DOHH2 (cell line): Measurements from ENCODE around the gene VIL1.

Experiments
- H3F3A ChIP-seq: fragments of 200-600 bp; sonication (generic), shearing (Covaris generic); 2 replicates; pipeline ENCODE4 v1.6.0; 2016; ENCODE audit warnings: antibody characterized with exemption, mild to moderate bottlenecking; ENCODE audit not compliant: control insufficient read depth, insufficient read depth
- H3K27ac ChIP-seq: fragments of 200-600 bp; sonication (generic); 2 replicates; pipeline ENCODE4 v1.5.1; 2014; ENCODE audit warnings: low read depth, mild to moderate bottlenecking, low read length, moderate library complexity
- H3K27me3 ChIP-seq: fragments of 200-600 bp; sonication (generic); 2 replicates; pipeline ENCODE4 v1.6.1; 2014; ENCODE audit warnings: mild to moderate bottlenecking, low read length, mixed read lengths; ENCODE audit not compliant: control insufficient read depth
- H3K36me3 ChIP-seq: fragments of 200-600 bp; sonication (generic); 2 replicates; pipeline ENCODE4 v1.6.1; 2014; ENCODE audit warnings: mild to moderate bottlenecking, low read length, moderate library complexity, mixed read lengths; ENCODE audit not compliant: control insufficient read depth
- H3K4me1 ChIP-seq: fragments of 200-600 bp; sonication (generic); 2 replicates; pipeline ENCODE4 v1.6.1; 2014; ENCODE audit warnings: mild to moderate bottlenecking, low read length, mixed read lengths; ENCODE audit not compliant: control insufficient read depth
- H3K4me2 ChIP-seq: fragments of 200-600 bp; sonication (generic); 2 replicates; pipeline ENCODE4 v1.6.0; 2014; ENCODE audit warnings: mild to moderate bottlenecking, low read length, moderate library complexity
- H3K4me3 ChIP-seq: fragments of 200-600 bp; sonication (generic); 2 replicates; pipeline ENCODE4 v1.5.1; 2014; ENCODE audit warnings: mild to moderate bottlenecking, low read length, mixed read lengths
- H3K79me2 ChIP-seq: fragments of 200-600 bp; sonication (generic); 2 replicates; pipeline ENCODE4 v1.6.1; 2014; ENCODE audit warnings: mild to moderate bottlenecking, low read length, mixed read lengths; ENCODE audit not compliant: control insufficient read depth
- H3K9me2 ChIP-seq: fragments of 200-600 bp; sonication (generic); replicated peaks from 2 replicates; pipeline ENCODE4 v1.6.1; 2014; ENCODE audit warnings: mild to moderate bottlenecking, low read length, mixed read lengths; ENCODE audit not compliant: control insufficient read depth
- H3K9me3 ChIP-seq: fragments of 200-600 bp; sonication (generic); 2 replicates; pipeline ENCODE4 v1.6.1; 2014; ENCODE audit warnings: antibody characterized with exemption, low read length, mixed read lengths; ENCODE audit not compliant: control insufficient read depth, insufficient read depth
- H4K20me1 ChIP-seq: fragments of 200-600 bp; sonication (generic); 2 replicates; pipeline ENCODE4 v1.6.0; 2014; ENCODE audit warnings: low read depth, mild to moderate bottlenecking, antibody characterized with exemption, low read length, moderate library complexity; ENCODE audit not compliant: control insufficient read depth, insufficient read depth
- CTCF ChIP-seq: fragments of 200-600 bp; sonication (generic); IDR thresholded peaks from one replicate; pipeline ENCODE4 v1.5.1; 2014; ENCODE audit warnings: antibody characterized with exemption, mild to moderate bottlenecking, low read depth, low read length; ENCODE audit not compliant: poor library complexity, severe bottlenecking
- EZH2phosphoT487 ChIP-seq: fragments of 200-600 bp; sonication (generic); IDR thresholded peaks from 2 replicates; pipeline ENCODE4 v1.6.1; 2017; ENCODE audit warnings: borderline replicate concordance, mild to moderate bottlenecking, antibody characterized with exemption, low read length, moderate library complexity, mixed read lengths

The VIL1 gene

GRCh38 chr2:218400930-218401881 lies 17.7 kb upstream of the VIL1 start:
- Histone ChIP-seq H3K9me2 (no peaks in the 10 kb centered on the region), H3K4me2 (peak overlapping the region; percentile 78), H3F3A (peaks cover 15% of the 10 kb centered on the region), H3K4me3 (peak overlapping the region; percentile 81), H4K20me1 (no peaks in the 10 kb centered on the region), H3K9me3 (no peaks in the 10 kb centered on the region), H3K4me1 (peaks cover 82% of the 10 kb centered on the region), H3K27me3 (no peaks in the 10 kb centered on the region), H3K36me3 (peaks cover 49% of the 10 kb centered on the region), H3K27ac (peak overlapping the region; percentile 77; the same call in 1 of the 2 replicates), H3K79me2 (peaks cover 47% of the 10 kb centered on the region)
- TF ChIP-seq EZH2phosphoT487, result no peak
- TF ChIP-seq CTCF, result no peak

- no peaks in the 10 kb centered on the region for H3K9me2 ChIP-seq
- H3K79me2 ChIP-seq, result peaks cover 47% of the 10 kb centered on the region
- peaks cover 49% of the 10 kb centered on the region for H3K36me3 ChIP-seq
- TF ChIP-seq CTCF (no peak), EZH2phosphoT487 (no peak)
- no peaks in the 10 kb centered on the region for H3K27me3 ChIP-seq
- peak overlapping the region; percentile 81 for H3K4me3 ChIP-seq
- H3K9me3 ChIP-seq, result no peaks in the 10 kb centered on the region
- peaks cover 80% of the 10 kb centered on the region for H3K4me1 ChIP-seq
- peak overlapping the region; percentile 78 for H3K4me2 ChIP-seq
- H4K20me1 ChIP-seq, result no peaks in the 10 kb centered on the region
- peaks cover 9% of the 10 kb centered on the region for H3F3A ChIP-seq
- no peak overlapping the region for H3K27ac ChIP-seq
Measured at GRCh38 chr2:218401890-218402289, 17.0 kb upstream of the VIL1 start.

- no peak for TF ChIP-seq CTCF
- no peak for TF ChIP-seq EZH2phosphoT487
- peaks cover 3% of the 10 kb centered on the region for H3F3A ChIP-seq
- H3K9me2 ChIP-seq, result no peaks in the 10 kb centered on the region
- peaks cover 49% of the 10 kb centered on the region for H3K36me3 ChIP-seq
- no peaks in the 10 kb centered on the region for H4K20me1 ChIP-seq
- no peak overlapping the region for H3K27ac ChIP-seq
- H3K79me2 ChIP-seq, result peaks cover 44% of the 10 kb centered on the region
- no peaks in the 10 kb centered on the region for H3K9me3 ChIP-seq
- no peak overlapping the region for H3K4me2 ChIP-seq
- H3K4me1 ChIP-seq, result peaks cover 80% of the 10 kb centered on the region
- H3K27me3 ChIP-seq, result no peaks in the 10 kb centered on the region
- no peak overlapping the region for H3K4me3 ChIP-seq
Measured at GRCh38 chr2:218402491-218402901, 16.4 kb upstream of the VIL1 start.
